ENCODE data around the gene POLR2L. TPM values are rescaled to one million over a fixed set of nuclear protein-coding genes. Genes with fewer than 3 reads are reported as not detected.

POLR2L gene
- total and polyA plus RNA-seq, 4 donors: 34.7 to 160 (median 124) TPM

- 15% methylated on average over 16 of the region's 18 CpGs for WGBS (ENCODE audit: insufficient coverage)
- Histone ChIP-seq H3K9me3 (ENCODE audit: control insufficient read depth, insufficient read depth, low read length) (no peaks in the 10 kb centered on the region), H3K27me3 (ENCODE audit: control insufficient read depth, insufficient read depth, low read length) (no peaks in the 10 kb centered on the region), H3K4me1 (ENCODE audit: control insufficient read depth, insufficient read depth, low read length) (peaks cover 41% of the 10 kb centered on the region), H3K27ac (ENCODE audit: low read depth, low read length) (peak overlapping the region; percentile 52), H3K4me3 (ENCODE audit: low read depth, low read length) (peak overlapping the region; percentile 70), H3K36me3 (ENCODE audit: control insufficient read depth, insufficient read depth, low read length) (peaks cover 46% of the 10 kb centered on the region)
- DNase-seq (ENCODE audit: low read depth in 4 of 6, low spot score in 6 of 6): no peak
Measured at GRCh38 chr11:804599-804964, 37.7 kb downstream of the POLR2L start.

GRCh38 chr11:803770-804598 is 38.3 kb downstream of the POLR2L start:
- H3K4me1 ChIP-seq (ENCODE audit: control insufficient read depth, insufficient read depth, low read length): peaks cover 39% of the 10 kb centered on the region
- WGBS (ENCODE audit: insufficient coverage): 56% methylated on average over 25 of the region's 26 CpGs
- peak overlapping the region; percentile 70 for H3K4me3 ChIP-seq (ENCODE audit: low read depth, low read length)
- no peak for DNase-seq (ENCODE audit: low read depth in 4 of 6, low spot score in 6 of 6)
- H3K9me3 ChIP-seq (ENCODE audit: control insufficient read depth, insufficient read depth, low read length): no peaks in the 10 kb centered on the region
- H3K27ac ChIP-seq (ENCODE audit: low read depth, low read length): peak overlapping the region; percentile 52
- H3K36me3 ChIP-seq (ENCODE audit: control insufficient read depth, insufficient read depth, low read length): peaks cover 52% of the 10 kb centered on the region
- H3K27me3 ChIP-seq (ENCODE audit: control insufficient read depth, insufficient read depth, low read length): no peaks in the 10 kb centered on the region

DNA sequence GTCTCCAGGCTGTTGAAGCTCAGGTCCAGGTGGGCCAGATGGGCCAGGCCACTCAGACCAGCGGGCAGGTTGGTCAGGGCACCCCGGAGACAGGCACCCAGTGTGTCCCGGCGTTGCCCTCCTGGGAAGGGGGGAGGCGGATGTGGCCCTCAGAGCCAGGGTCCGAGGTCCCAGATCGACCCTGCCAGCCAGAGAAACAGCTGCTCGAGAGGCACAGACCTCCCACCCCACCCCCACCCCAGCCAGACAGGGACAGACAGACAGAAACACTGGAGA is 38.9 kb downstream of the POLR2L start:
- peaks cover 38% of the 10 kb centered on the region for H3K4me1 ChIP-seq (ENCODE audit: control insufficient read depth, insufficient read depth, low read length)
- H3K27me3 ChIP-seq (ENCODE audit: control insufficient read depth, insufficient read depth, low read length): no peaks in the 10 kb centered on the region
- no peak for DNase-seq (ENCODE audit: low read depth in 4 of 6, low spot score in 6 of 6)
- no peak overlapping the region for H3K27ac ChIP-seq (ENCODE audit: low read depth, low read length)
- 56% methylated on average over 3 of the region's 8 CpGs for WGBS (ENCODE audit: insufficient coverage)
- H3K4me3 ChIP-seq (ENCODE audit: low read depth, low read length): no peak overlapping the region
- H3K36me3 ChIP-seq (ENCODE audit: control insufficient read depth, insufficient read depth, low read length): peaks cover 55% of the 10 kb centered on the region
- H3K9me3 ChIP-seq (ENCODE audit: control insufficient read depth, insufficient read depth, low read length): no peaks in the 10 kb centered on the region

DNA sequence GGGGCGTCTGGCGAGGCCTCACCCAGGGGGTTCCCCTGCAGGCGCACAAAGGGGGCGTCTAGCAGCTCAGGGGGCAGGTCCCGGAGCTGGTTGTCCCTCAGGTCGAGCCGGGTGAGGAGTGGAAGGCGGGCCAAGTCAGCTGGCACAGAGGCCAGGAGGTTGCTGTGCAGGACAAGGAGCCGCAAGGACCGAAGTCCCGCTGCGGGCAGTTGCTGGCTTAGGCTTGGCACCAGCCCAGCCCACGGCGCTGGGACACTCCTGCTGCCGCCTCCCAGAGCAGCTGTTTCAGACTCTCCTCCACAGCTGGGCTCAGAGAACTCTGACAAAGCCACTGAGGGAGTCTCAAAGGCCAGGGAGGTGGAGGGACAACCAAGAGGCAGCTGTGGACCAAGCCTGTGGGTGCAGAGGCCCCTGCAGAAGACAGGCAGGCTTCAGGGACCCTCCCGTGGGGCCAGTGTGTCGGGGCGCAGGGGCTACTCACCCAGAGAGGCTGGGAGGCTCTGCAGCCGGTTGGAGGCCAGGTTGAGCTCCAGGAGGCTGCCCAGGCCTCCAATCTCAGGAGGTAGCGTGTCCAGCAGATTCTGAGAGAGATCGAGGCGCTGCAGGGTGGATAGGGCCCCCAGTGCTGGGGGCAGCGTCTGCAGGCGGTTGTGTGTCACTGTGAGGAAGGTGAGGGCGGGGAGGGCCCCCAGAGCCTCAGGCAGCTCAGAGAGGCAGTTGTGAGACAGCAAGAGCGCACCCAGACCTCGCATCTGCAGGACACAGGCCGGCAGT is 39.4 kb downstream of the POLR2L start:
- no peak overlapping the region for H3K4me3 ChIP-seq (ENCODE audit: low read depth, low read length)
- H3K27ac ChIP-seq (ENCODE audit: low read depth, low read length): no peak overlapping the region
- peaks cover 55% of the 10 kb centered on the region for H3K36me3 ChIP-seq (ENCODE audit: control insufficient read depth, insufficient read depth, low read length)
- no peak for DNase-seq (ENCODE audit: low read depth in 4 of 6, low spot score in 6 of 6)
- WGBS (ENCODE audit: insufficient coverage): 93% methylated on average over 28 of the region's 28 CpGs
- H3K27me3 ChIP-seq (ENCODE audit: control insufficient read depth, insufficient read depth, low read length): no peaks in the 10 kb centered on the region
- H3K4me1 ChIP-seq (ENCODE audit: control insufficient read depth, insufficient read depth, low read length): peaks cover 37% of the 10 kb centered on the region
- no peaks in the 10 kb centered on the region for H3K9me3 ChIP-seq (ENCODE audit: control insufficient read depth, insufficient read depth, low read length)

- H3K4me3 ChIP-seq (ENCODE audit: low read depth, low read length): no peak overlapping the region
- H3K36me3 ChIP-seq (ENCODE audit: control insufficient read depth, insufficient read depth, low read length): peaks cover 55% of the 10 kb centered on the region
- no peaks in the 10 kb centered on the region for H3K27me3 ChIP-seq (ENCODE audit: control insufficient read depth, insufficient read depth, low read length)
- no peak for DNase-seq (ENCODE audit: low read depth in 4 of 6, low spot score in 6 of 6)
- peaks cover 42% of the 10 kb centered on the region for H3K4me1 ChIP-seq (ENCODE audit: control insufficient read depth, insufficient read depth, low read length)
- H3K9me3 ChIP-seq (ENCODE audit: control insufficient read depth, insufficient read depth, low read length): no peaks in the 10 kb centered on the region
- 95% methylated on average over 19 of the region's 21 CpGs for WGBS (ENCODE audit: insufficient coverage)
- no peak overlapping the region for H3K27ac ChIP-seq (ENCODE audit: low read depth, low read length)
Measured at GRCh38 chr11:802018-802617, 40.2 kb downstream of the POLR2L start.

DNA sequence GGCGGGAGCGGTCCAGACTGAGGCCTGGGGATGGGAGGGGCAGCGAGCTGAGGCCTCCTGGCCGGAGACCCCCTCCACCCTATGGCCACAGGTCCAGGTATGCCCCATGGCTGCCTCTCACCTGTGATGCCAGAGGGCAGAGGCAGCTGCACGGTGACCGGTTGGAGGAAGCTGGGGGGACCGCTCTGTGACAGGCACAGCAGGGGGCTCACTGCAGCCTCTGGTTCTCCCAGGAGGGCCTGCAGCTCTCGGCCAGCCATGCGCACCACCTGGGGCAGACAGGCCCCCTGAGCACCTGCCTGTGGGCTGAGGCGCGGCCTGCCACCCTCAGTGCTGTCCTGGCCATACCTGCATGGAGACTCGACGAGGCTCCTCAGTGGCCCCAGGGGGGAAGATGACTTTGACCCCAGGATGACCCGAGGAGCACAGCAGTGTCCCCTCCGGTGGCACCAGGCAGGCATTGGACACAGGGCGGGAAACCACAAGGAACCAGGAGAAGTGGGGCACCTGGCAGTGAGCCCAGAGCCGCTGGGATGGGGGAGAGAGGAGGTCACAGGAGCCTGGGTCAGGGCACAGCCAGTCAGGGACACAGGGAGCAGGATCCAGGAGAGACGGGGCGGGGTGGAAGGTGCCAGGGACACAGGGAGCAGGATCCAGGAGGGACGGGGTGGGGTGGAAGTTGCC is 41.1 kb downstream of the POLR2L start:
- H3K4me1 ChIP-seq (ENCODE audit: control insufficient read depth, insufficient read depth, low read length): peaks cover 50% of the 10 kb centered on the region
- H3K9me3 ChIP-seq (ENCODE audit: control insufficient read depth, insufficient read depth, low read length): no peaks in the 10 kb centered on the region
- peaks cover 58% of the 10 kb centered on the region for H3K36me3 ChIP-seq (ENCODE audit: control insufficient read depth, insufficient read depth, low read length)
- no peaks in the 10 kb centered on the region for H3K27me3 ChIP-seq (ENCODE audit: control insufficient read depth, insufficient read depth, low read length)
- no peak for DNase-seq (ENCODE audit: low read depth in 4 of 6, low spot score in 6 of 6)
- WGBS (ENCODE audit: insufficient coverage): 93% methylated on average over 19 of the region's 20 CpGs
- no peak overlapping the region for H3K4me3 ChIP-seq (ENCODE audit: low read depth, low read length)
- H3K27ac ChIP-seq (ENCODE audit: low read depth, low read length): no peak overlapping the region

DNA sequence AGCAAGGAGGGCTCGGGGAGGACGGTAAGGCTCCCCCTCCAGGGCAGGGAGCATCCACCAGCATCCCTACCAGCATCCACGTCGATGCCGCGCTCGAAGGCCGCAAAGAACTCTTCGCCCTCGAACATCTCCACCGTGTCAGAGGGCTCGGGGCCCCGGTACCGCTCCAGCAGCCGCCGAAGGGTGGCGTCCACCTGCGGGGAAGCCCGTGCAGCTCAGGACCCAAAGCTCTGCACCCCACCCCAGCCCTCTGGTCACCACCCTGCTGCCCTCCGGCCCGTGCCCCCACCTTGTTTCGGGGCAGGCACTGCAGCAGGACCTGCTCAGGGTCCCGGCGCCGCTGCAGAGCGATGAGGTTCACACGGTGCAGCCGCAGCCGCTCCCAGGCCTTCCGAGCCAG is 41.9 kb downstream of the POLR2L start:
- Histone ChIP-seq H3K4me3 (ENCODE audit: low read depth, low read length) (no peak overlapping the region), H3K9me3 (ENCODE audit: control insufficient read depth, insufficient read depth, low read length) (no peaks in the 10 kb centered on the region), H3K27me3 (ENCODE audit: control insufficient read depth, insufficient read depth, low read length) (no peaks in the 10 kb centered on the region), H3K4me1 (ENCODE audit: control insufficient read depth, insufficient read depth, low read length) (peaks cover 50% of the 10 kb centered on the region), H3K36me3 (ENCODE audit: control insufficient read depth, insufficient read depth, low read length) (peaks cover 58% of the 10 kb centered on the region), H3K27ac (ENCODE audit: low read depth, low read length) (no peak overlapping the region)
- 97% methylated on average over 30 of the region's 30 CpGs for WGBS (ENCODE audit: insufficient coverage)
- DNase-seq (ENCODE audit: low read depth in 4 of 6, low spot score in 6 of 6): no peak

DNA sequence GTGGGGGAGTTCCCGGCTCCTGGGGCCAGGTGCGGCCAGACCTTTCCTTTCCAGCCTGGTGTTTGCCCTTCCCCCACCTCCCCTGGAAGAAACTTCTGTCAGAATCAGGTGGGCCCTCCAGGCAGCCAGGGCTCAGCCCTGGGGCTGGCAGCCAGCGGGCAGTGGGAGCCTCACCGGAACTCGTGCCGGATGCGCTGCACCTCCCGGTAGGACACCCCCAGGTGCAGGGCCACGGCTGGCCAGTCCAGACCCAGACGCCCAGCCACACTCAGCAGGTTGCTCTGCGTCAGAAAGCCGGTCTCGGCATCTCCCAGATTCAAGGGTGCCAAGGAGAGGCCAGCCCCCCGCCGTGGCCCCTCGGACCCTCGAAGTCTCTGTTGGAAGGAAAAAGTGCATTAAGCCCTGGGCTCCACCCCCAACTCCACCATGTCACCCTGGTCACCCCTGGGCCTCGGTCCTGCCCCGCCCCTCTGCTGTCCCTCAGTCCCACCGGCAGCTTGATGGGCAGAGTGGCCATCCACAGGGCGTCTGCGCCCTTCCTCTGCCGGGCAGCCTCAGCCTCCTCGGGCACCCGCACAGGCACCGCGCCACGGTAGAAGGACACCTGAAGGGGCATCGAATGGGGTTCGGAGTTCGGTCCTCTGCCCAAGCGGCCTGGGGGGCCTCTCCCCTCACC is 42.5 kb downstream of the POLR2L start:
- Histone ChIP-seq H3K4me1 (ENCODE audit: control insufficient read depth, insufficient read depth, low read length) (peaks cover 53% of the 10 kb centered on the region), H3K9me3 (ENCODE audit: control insufficient read depth, insufficient read depth, low read length) (no peaks in the 10 kb centered on the region), H3K36me3 (ENCODE audit: control insufficient read depth, insufficient read depth, low read length) (peaks cover 65% of the 10 kb centered on the region), H3K27me3 (ENCODE audit: control insufficient read depth, insufficient read depth, low read length) (no peaks in the 10 kb centered on the region), H3K27ac (ENCODE audit: low read depth, low read length) (no peak overlapping the region), H3K4me3 (ENCODE audit: low read depth, low read length) (no peak overlapping the region)
- 95% methylated on average over 31 of the region's 32 CpGs for WGBS (ENCODE audit: insufficient coverage)
- DNase-seq (ENCODE audit: low read depth in 4 of 6, low spot score in 6 of 6): no peak

GRCh38 chr11:798093-798713 is 44.1 kb downstream of the POLR2L start, which contains the start of gene SLC25A22:
Gene SLC25A22, minus strand, starts transcription at chr11:798281. Its CDS starts 3,275 bp downstream, at chr11:795006.
- DNase-seq (ENCODE audit: low read depth in 4 of 6, low spot score in 6 of 6): peak in 4 of 6 donors; percentile 71 to 95 (median 86)
- peak within 1 kb of the TSS; percentile 86 for H3K4me3 ChIP-seq (ENCODE audit: low read depth, low read length)
- peaks cover 46% of the 10 kb centered on the region for H3K4me1 ChIP-seq (ENCODE audit: control insufficient read depth, insufficient read depth, low read length)
- WGBS (ENCODE audit: insufficient coverage): 4% methylated on average over 69 of the region's 69 CpGs
- peak within 1 kb of the TSS; percentile 96 for H3K27ac ChIP-seq (ENCODE audit: low read depth, low read length)
- H3K36me3 ChIP-seq (ENCODE audit: control insufficient read depth, insufficient read depth, low read length): peaks cover 71% of the 10 kb centered on the region
- H3K27me3 ChIP-seq (ENCODE audit: control insufficient read depth, insufficient read depth, low read length): no peaks in the 10 kb centered on the region
- no peaks in the 10 kb centered on the region for H3K9me3 ChIP-seq (ENCODE audit: control insufficient read depth, insufficient read depth, low read length)

Data from spinal cord (tissue), 10 donors.